Stomach (tissue), 9 donors: ENCODE data around the gene FGF7. TPM values are rescaled to one million over a fixed set of nuclear protein-coding genes. Genes with fewer than 3 reads are reported as not detected.

Experiments
- DNase-seq, 2 donors: peaks; one replicate each; pipeline versions ENCODE4 v3.0.0 to v3.0.0-alpha.2; 2013 to 2019
- H3K27ac ChIP-seq, 5 donors: fragments of 200-600 bp in 4 of 5; sonication (generic) in 4 of 5; one replicate each; pipeline ENCODE4 v1.5.1; 2013 to 2019; ENCODE audit warnings: mild to moderate bottlenecking in 1 of 5, moderate library complexity in 1 of 5
- H3K27me3 ChIP-seq, 3 donors: fragments of 200-600 bp; sonication (generic); one replicate each; pipeline ENCODE4 v1.5.1; 2017 to 2019; ENCODE audit warnings: mixed run types in 1 of 3
- H3K36me3 ChIP-seq, 4 donors: fragments of 200-600 bp; sonication (generic); 1 replicate in 3 of 4; 2 replicates in 1 of 4; pipeline ENCODE4 v1.5.1; 2016 to 2019
- H3K4me1 ChIP-seq, 4 donors: fragments of 200-600 bp; sonication (generic); one replicate each; pipeline ENCODE4 v1.5.1; 2016 to 2019
- H3K4me3 ChIP-seq, 4 donors: fragments of 200-600 bp; sonication (generic) in 3 of 4; one replicate each; pipeline ENCODE4 v1.5.1; 2016 to 2019; ENCODE audit warnings: mild to moderate bottlenecking in 1 of 4
- H3K9me3 ChIP-seq, 4 donors: fragments of 200-600 bp; sonication (generic); one replicate each; pipeline ENCODE4 v1.5.1; 2016 to 2019
- CTCF ChIP-seq, 7 experiments: fragments of 450-650 bp in 4 of 7; fragments of 200-600 bp in 3 of 7; sonication (generic) in 3 of 7; IDR thresholded peaks; one replicate each; pipeline ENCODE4 v1.5.1; 2016 to 2019; ENCODE audit warnings: antibody characterized with exemption in 7 of 7, control low read depth in 2 of 7, mild to moderate bottlenecking in 1 of 7
- EP300 ChIP-seq: sonication (generic); formaldehyde crosslinking; IDR thresholded peaks from one replicate; pipeline ENCODE4 v1.6.1; 2017; ENCODE audit warnings: antibody characterized with exemption
- POLR2A ChIP-seq, 4 donors: fragments of 450-650 bp; IDR thresholded peaks; one replicate each; pipeline ENCODE4 v1.6.1; 2016; ENCODE audit warnings: antibody characterized with exemption in 4 of 4, control low read depth in 2 of 4, mild to moderate bottlenecking in 1 of 4, moderate library complexity in 1 of 4
- POLR2AphosphoS5 ChIP-seq, 3 donors: sonication (generic); formaldehyde crosslinking; IDR thresholded peaks; one replicate each; pipeline ENCODE4 v1.6.1; 2016; ENCODE audit warnings: antibody characterized with exemption in 3 of 3
- WGBS, 5 donors: extraction: QIAGEN DNeasy Blood & Tissue Kit in 3 of 5; methylation state at CpG; one replicate each; pipeline versions ENCODE4 v1.1.5 to v1.1.7; 2013 to 2018; 5-methylcytosine and 5-hydroxymethylcytosine counted together
- intact Hi-C: fragments of 100-400 bp; cut with DNase I; formaldehyde crosslinking; loops from one replicate; pipeline ENCODE4 v1.15.1; 2023; ENCODE audit warnings: low total_unique reads
- polyA plus RNA-seq, 3 donors: library from polyadenylated mRNA; stranded (reverse); fragments of 200-250 nt; gene quantifications; one replicate each; pipeline ENCODE4 v1.2.3, GENCODE V29; 2013
- total RNA-seq, 5 donors: library from RNA; depleted of rRNA; stranded (reverse); fragments of >200 nt; gene quantifications; one replicate each; pipeline versions ENCODE4 v1.1.0 to v1.2.3, GENCODE V29; 2014 to 2016
- donor health status: healthy with polysubstance abuse.
- donor health status: Bipolar disorder and iron deficiency.
- donor health status: healthy.

Gene FGF7
- total and polyA plus RNA-seq, 8 donors = 2.6 to 55.1 (median 30.1) TPM

GRCh38 chr15:49421991-49422390 is 1.1 kb upstream of the FGF7 start:
- Histone ChIP-seq H3K4me3 (peak overlapping the region; percentile 2 to 32 (median 28)), H3K36me3 (no peaks in the 10 kb centered on the region), H3K27ac (peak overlapping the region in 4 of 5 donors; percentile 3 to 72 (median 60)), H3K27me3 (no peaks in the 10 kb centered on the region), H3K9me3 (no peaks in the 10 kb centered on the region), H3K4me1 (peaks cover 0 to 9% (median 0%) of the 10 kb centered on the region in 4 donors)
- DNase-seq = peak; percentile 31 to 81
- TF ChIP-seq EP300 (no peak), CTCF (IDR thresholded peaks at IDR 0.05) (peak in 5 of 7 experiments; percentile 68 to 94 (median 84)), POLR2AphosphoS5 (IDR thresholded peaks at IDR 0.05) (peak in 1 of 3 donors; percentile 14), POLR2A (IDR thresholded peaks at IDR 0.05) (no peak)
- intact Hi-C loops = no loop called here
- WGBS, 5 donors = 5 to 38% (median 25%) methylated on average over 9 of the region's 9 CpGs

GRCh38 chr15:49423901-49424550 is 984 bp downstream of the FGF7 start:
- peak in 1 of 2 donors; percentile 48 for DNase-seq
- peak overlapping the region in 4 of 5 donors; percentile 57 to 72 (median 60) for H3K27ac ChIP-seq

GRCh38 chr15:49424954-49425353 is 1.9 kb downstream of the FGF7 start:
- no peak for DNase-seq
- no peak for TF ChIP-seq POLR2AphosphoS5 (IDR thresholded peaks at IDR 0.05)
- no peak for TF ChIP-seq EP300
- TF ChIP-seq POLR2A (IDR thresholded peaks at IDR 0.05) = no peak
- no peak for TF ChIP-seq CTCF (IDR thresholded peaks at IDR 0.05)
- Histone ChIP-seq H3K4me1 (peaks cover 0 to 14% (median 0%) of the 10 kb centered on the region in 4 donors), H3K27me3 (no peaks in the 10 kb centered on the region), H3K36me3 (no peaks in the 10 kb centered on the region), H3K27ac (peak overlapping the region in 4 of 5 donors; percentile 57 to 72 (median 60)), H3K4me3 (peak overlapping the region; percentile 39 to 45 (median 41)), H3K9me3 (no peaks in the 10 kb centered on the region)
- intact Hi-C loops = no loop called here
- WGBS, 5 donors = 28 to 50% (median 34%) methylated on average over 1 of the region's 1 CpG

More at GRCh38 chr15:49423901-49424550, 984 bp downstream of the FGF7 start:
- H3K27me3 ChIP-seq = no peaks in the 10 kb centered on the region
- intact Hi-C loops = no loop called here
- H3K4me1 ChIP-seq = peaks cover 0 to 9% (median 0%) of the 10 kb centered on the region in 4 donors
- peak overlapping the region; percentile 39 to 45 (median 41) for H3K4me3 ChIP-seq
- H3K36me3 ChIP-seq = no peaks in the 10 kb centered on the region
- no peaks in the 10 kb centered on the region for H3K9me3 ChIP-seq
- WGBS, 5 donors = 29 to 50% (median 45%) methylated on average over 6 of the region's 6 CpGs
- TF ChIP-seq POLR2AphosphoS5 (IDR thresholded peaks at IDR 0.05) (no peak), POLR2A (IDR thresholded peaks at IDR 0.05) (no peak)

- TF ChIP-seq CTCF (IDR thresholded peaks at IDR 0.05) (no peak), POLR2AphosphoS5 (IDR thresholded peaks at IDR 0.05) (no peak), POLR2A (IDR thresholded peaks at IDR 0.05) (no peak), EP300 (no peak)
- no peaks in the 10 kb centered on the region for H3K9me3 ChIP-seq
- intact Hi-C loops = no loop called here
- H3K27me3 ChIP-seq = no peaks in the 10 kb centered on the region
- peak overlapping the region; percentile 39 to 45 (median 41) for H3K4me3 ChIP-seq
- H3K36me3 ChIP-seq = no peaks in the 10 kb centered on the region
- H3K4me1 ChIP-seq = peaks cover 0 to 12% (median 2%) of the 10 kb centered on the region in 4 donors
- no peak for DNase-seq
- peak overlapping the region in 2 of 5 donors; percentile 57 to 64 for H3K27ac ChIP-seq
Measured at GRCh38 chr15:49427372-49427771, 4.3 kb downstream of the FGF7 start.
